AG04450 (cell line): ENCODE data around the gene ATP10B. TPM values are rescaled to one million over a fixed set of nuclear protein-coding genes. Genes with fewer than 3 reads are reported as not detected.

ENCODE experiments used
- CTCF ChIA-PET: fragments of 300-600, 350-600 bp; formaldehyde crosslinking; extraction: SDS; loops from one replicate; lab custom pipeline; 2022; ENCODE audit warnings: antibody characterized with exemption, inconsistent platforms; lab: Charles Lee
- POLR2A ChIA-PET: fragments of 350-600 bp; formaldehyde crosslinking; extraction: SDS; loops from one replicate; lab custom pipeline; 2021; ENCODE audit warnings: antibody characterized with exemption, inconsistent platforms; lab: Yijun Ruan, JAX
- DNase-seq: peaks from one replicate; pipeline ENCODE4 v3.0.0-alpha.2; 2011; ENCODE audit warnings: low read depth, low spot score
- H3K27ac ChIP-seq: one replicate; pipeline ENCODE4 v1.5.1; 2012; ENCODE audit warnings: low read depth, low read length, control low read depth
- H3K27me3 ChIP-seq: one replicate; pipeline ENCODE4 v1.6.0; 2012; ENCODE audit warnings: low read length; ENCODE audit not compliant: control insufficient read depth, insufficient read depth
- H3K4me3 ChIP-seq: 2 replicates; pipeline ENCODE4 v1.5.1; 2011; ENCODE audit warnings: mild to moderate bottlenecking, low read depth, low read length, control low read depth
- H3K9me3 ChIP-seq: 2 replicates; pipeline ENCODE4 v1.5.1; 2012; ENCODE audit warnings: low read length; ENCODE audit not compliant: control insufficient read depth, insufficient read depth
- polyA plus RNA-seq: library from polyadenylated mRNA; depleted of rRNA; stranded (reverse); fragments of >200 nt; gene quantifications from 2 replicates; pipeline ENCODE4 v1.2.3, GENCODE V29; 2011
- TF ChIP-seq, protein P1 (sequence below): IDR thresholded peaks from 2 replicates; pipeline ENCODE4 v1.5.1; 2011; ENCODE audit warnings: low read depth, low read length, control low read depth, inconsistent platforms

ATP10B gene
- polyA plus RNA-seq, 1 experiment, result not detected

DNA sequence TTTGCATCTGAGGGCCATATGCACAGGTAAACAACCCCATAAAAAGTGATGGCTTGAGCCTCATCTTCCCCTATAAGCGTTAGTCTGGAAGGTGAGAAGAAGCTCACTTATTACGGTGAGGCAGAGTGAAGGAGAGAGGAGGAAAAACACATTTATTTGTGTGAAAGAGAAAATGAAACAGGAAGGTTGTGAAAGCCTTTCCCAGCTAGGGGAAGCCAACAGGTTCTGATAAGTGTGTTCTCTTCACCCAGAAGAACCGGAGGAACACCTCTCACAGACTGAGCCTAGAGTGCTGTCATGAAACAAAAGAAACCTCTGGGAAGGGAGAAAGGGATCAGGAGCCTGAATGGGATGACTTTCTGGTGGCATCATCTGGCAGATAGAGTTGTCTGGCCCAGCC, 237.9 kb downstream of the ATP10B start:
- TF ChIP-seq, protein P1, sequence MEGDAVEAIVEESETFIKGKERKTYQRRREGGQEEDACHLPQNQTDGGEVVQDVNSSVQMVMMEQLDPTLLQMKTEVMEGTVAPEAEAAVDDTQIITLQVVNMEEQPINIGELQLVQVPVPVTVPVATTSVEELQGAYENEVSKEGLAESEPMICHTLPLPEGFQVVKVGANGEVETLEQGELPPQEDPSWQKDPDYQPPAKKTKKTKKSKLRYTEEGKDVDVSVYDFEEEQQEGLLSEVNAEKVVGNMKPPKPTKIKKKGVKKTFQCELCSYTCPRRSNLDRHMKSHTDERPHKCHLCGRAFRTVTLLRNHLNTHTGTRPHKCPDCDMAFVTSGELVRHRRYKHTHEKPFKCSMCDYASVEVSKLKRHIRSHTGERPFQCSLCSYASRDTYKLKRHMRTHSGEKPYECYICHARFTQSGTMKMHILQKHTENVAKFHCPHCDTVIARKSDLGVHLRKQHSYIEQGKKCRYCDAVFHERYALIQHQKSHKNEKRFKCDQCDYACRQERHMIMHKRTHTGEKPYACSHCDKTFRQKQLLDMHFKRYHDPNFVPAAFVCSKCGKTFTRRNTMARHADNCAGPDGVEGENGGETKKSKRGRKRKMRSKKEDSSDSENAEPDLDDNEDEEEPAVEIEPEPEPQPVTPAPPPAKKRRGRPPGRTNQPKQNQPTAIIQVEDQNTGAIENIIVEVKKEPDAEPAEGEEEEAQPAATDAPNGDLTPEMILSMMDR, result no peak
- CTCF ChIA-PET, result no interaction called here

DNA sequence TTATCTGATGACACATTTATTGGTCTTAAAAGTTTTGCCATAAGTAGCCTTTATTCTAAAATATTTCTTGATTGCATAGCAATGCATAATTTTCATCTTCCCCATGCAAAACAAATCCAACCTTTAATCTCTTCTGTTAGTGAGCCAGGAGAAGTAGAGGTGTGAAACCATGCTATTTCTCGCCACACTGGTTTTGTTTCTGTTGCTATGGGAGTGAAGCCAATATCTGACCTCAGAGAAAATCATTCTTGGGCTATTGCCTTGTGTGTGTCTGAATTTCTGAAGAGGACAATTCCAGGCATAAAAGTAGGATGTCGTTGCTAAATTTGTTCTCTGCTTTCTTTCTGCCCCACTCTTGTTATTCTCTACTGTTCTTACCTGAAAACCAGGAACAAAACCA, 246.7 kb downstream of the ATP10B start:
- ChIA-PET POLR2A (no interaction called here), CTCF (no interaction called here)
- TF ChIP-seq, protein P1, result no peak
- DNase-seq, result no peak
- no peaks in the 10 kb centered on the region for H3K27me3 ChIP-seq
- no peak overlapping the region for H3K27ac ChIP-seq
- no peak overlapping the region for H3K4me3 ChIP-seq
- H3K9me3 ChIP-seq, result no peaks in the 10 kb centered on the region

More for the DNA sequence above, 237.9 kb downstream of the ATP10B start:
- no peaks in the 10 kb centered on the region for H3K9me3 ChIP-seq
- no peak for DNase-seq
- no peak overlapping the region for H3K4me3 ChIP-seq
- no peaks in the 10 kb centered on the region for H3K27me3 ChIP-seq
- H3K27ac ChIP-seq, result no peak overlapping the region
- POLR2A ChIA-PET, result no interaction called here

DNA sequence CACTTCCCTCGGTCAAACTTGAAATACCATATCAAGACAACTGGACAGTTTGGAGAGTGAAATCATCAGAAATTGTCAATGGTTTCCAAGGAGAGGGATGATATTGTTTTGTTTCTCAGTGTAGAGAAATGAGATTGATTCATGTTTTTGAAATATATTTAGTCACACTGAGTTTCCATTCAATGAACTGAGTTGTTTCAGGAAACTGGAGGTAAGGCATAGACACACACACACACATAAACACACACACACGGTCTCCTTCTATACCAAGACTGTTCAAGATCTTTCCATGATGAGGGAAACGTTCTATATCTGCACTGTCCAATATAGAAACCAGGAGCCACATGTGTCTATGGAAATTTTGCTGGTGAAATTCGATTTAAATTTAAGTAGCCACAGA, 247.5 kb downstream of the ATP10B start:
- no peak for DNase-seq
- TF ChIP-seq, protein P1, result no peak
- ChIA-PET CTCF (no interaction called here), POLR2A (no interaction called here)
- Histone ChIP-seq H3K4me3 (no peak overlapping the region), H3K27ac (no peak overlapping the region), H3K27me3 (no peaks in the 10 kb centered on the region), H3K9me3 (no peaks in the 10 kb centered on the region)

DNA sequence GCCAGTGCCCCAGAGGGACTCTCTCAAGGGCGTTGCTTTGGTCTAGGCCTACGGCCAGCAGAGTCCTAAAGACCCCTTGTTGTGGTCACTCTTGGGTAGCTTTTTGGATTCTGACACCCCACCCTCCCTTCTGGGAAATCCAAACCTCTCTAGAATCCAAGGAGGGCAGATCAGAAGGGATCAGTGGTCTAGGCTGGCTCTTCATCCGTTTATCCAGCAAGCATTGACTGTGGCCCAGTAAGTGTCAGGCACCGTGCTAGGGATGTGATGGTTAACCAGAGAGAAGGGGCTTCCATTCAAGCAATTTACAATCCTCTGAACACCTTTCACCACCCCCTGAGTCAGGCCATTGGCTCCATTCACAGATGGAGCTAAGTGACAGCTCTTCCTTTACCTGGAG, 249.3 kb downstream of the ATP10B start:
- Histone ChIP-seq H3K9me3 (no peaks in the 10 kb centered on the region), H3K4me3 (no peak overlapping the region), H3K27ac (no peak overlapping the region), H3K27me3 (no peaks in the 10 kb centered on the region)
- TF ChIP-seq, protein P1, result no peak
- ChIA-PET CTCF (no interaction called here), POLR2A (no interaction called here)
- DNase-seq, result no peak

DNA sequence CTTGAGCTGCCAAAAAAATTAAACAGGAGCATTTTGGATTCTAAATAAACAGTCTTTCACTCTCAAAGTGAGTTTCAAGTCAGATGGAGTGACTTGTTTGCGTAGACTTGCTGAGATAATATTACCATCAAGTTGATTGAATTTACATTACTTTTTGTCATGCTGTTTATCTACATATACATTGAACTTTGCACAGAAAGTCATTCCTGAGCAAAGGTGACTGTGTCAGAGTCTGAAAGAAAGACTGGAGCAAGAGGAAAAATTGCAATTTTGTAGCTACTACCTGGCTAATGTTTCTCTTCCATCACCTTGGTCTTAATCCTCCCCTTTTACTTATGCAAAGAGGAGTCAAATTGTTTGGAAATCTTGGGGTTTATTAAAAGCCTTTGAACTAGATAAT, 251.0 kb downstream of the ATP10B start:
- no peak overlapping the region for H3K27ac ChIP-seq
- no peak for DNase-seq
- H3K4me3 ChIP-seq, result no peak overlapping the region
- TF ChIP-seq, protein P1, result no peak
- H3K9me3 ChIP-seq, result no peaks in the 10 kb centered on the region
- POLR2A ChIA-PET, result no interaction called here
- CTCF ChIA-PET, result no interaction called here
- H3K27me3 ChIP-seq, result no peaks in the 10 kb centered on the region
